T1000 (cell line): ENCODE measurements around the gene PSMD8.
A peak's percentile ranks its signal among the peaks of the same experiment; 100 is the strongest.
"Not testable (repeated sequence)": the region's sequence is repeated elsewhere in the genome, so short reads cannot be mapped to it uniquely, and the experiment has no call there.

Experiments
- DNase-seq: peaks from one replicate; lab custom pipeline; 2025; ENCODE audit warnings: mixed read lengths; lab: John Stamatoyannopoulos, UW

PSMD8 gene

DNA sequence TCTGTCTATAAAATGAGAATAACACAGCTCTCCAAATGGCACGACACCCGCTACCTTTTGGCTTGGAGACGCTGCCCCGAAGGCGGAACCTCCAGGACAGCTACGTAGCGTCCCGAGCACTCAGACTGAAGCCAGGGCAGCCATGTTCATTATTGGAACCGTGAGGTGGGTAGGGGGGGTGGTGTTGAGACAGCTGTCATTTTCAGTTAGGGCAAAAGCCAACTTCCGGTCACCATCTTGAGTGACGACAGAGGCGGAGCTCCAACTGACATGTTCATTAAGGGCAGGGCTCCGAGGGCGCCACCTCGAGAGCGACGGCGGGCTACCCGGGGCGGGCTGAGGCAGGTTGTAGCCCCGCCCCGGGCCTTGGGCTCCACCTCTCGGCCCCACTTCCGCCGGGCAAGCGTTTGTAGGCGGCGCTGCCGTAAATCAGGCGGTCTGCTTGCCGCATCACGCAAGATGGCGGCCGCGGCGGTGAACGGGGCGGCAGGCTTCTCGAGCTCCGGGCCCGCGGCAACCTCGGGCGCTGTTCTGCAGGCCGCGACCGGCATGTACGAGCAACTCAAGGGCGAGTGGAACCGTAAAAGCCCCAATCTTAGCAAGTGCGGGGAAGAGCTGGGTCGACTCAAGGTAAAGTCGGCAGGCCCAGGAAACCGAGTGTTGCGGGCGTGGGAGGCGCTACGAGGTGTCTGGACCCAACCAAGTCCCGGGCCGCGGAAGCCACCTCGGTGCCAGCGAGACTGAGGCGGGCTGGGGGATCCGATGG, at the start of gene PSMD8:
Gene PSMD8 (plus strand): TSS at position 240 of the 766 bp plus-strand sequence. CDS start 31 bp downstream, at position 271.
- DNase-seq: peak; percentile 97

DNA sequence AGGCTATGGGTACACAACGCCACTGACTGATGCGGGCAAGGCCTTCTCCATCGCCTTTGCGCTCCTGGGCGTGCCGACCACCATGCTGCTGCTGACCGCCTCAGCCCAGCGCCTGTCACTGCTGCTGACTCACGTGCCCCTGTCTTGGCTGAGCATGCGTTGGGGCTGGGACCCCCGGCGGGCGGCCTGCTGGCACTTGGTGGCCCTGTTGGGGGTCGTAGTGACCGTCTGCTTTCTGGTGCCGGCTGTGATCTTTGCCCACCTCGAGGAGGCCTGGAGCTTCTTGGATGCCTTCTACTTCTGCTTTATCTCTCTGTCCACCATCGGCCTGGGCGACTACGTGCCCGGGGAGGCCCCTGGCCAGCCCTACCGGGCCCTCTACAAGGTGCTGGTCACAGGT, 47.8 kb upstream of the PSMD8 start:
- DNase-seq: no peak

DNA sequence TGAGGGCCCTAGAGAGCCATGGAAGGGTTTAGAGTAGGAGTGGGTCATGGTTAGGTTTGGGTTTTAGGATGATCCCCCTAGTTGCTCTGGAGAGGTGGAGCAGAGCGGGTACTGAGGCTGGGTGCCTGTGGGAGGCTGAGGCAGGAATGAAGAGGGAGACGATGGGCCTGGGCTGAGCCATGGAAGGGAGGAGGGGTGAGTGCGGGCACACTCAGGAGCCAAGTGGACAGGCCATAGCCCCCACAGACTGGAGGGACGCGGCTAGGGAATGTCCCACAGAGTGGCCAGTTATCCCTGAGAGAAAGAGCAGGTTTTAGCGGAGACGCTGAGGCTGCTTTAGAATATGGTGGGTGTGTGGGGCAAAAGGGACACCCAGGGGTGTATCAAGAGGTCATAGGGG, 44.7 kb upstream of the PSMD8 start:
- DNase-seq: no peak

DNA sequence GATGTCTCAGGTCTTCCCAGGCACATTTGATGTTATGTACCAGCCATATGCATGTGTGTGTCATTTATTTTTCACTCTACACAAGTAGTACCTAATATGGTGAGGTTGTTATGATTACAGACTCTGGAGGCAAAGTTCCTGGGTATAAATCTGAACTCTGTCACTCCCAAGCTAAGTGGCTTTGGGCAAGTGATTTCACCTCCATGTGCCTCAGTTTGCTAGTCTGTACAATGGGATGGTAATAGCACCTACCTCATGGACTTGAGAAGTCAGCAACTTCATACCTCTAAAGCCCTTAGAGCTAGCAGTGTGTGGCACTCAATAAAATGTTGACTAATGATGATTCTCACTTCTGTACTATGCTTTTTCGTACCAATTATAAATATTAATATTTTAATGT, 42.6 kb upstream of the PSMD8 start:
- no peak for DNase-seq

DNA sequence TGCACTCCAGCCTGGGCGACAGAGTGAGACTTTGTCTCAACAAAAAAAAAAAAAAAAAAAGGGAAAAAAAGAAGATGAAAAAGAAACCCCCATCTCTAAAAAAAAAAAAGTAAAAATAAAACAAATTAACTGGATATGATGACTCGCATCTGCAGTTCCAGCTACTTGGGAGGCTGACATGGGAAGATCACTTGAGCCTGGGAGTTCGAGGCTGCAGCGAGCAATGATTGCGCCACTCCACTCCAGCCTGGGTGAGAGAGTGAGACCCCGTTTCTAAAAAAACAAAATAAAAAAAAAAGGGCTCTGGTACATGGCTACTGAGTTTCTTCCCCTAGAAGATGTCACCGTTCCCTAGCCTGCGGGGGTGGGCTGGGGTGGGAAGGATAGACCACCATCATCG, 41.1 kb upstream of the PSMD8 start:
- no peak for DNase-seq

DNA sequence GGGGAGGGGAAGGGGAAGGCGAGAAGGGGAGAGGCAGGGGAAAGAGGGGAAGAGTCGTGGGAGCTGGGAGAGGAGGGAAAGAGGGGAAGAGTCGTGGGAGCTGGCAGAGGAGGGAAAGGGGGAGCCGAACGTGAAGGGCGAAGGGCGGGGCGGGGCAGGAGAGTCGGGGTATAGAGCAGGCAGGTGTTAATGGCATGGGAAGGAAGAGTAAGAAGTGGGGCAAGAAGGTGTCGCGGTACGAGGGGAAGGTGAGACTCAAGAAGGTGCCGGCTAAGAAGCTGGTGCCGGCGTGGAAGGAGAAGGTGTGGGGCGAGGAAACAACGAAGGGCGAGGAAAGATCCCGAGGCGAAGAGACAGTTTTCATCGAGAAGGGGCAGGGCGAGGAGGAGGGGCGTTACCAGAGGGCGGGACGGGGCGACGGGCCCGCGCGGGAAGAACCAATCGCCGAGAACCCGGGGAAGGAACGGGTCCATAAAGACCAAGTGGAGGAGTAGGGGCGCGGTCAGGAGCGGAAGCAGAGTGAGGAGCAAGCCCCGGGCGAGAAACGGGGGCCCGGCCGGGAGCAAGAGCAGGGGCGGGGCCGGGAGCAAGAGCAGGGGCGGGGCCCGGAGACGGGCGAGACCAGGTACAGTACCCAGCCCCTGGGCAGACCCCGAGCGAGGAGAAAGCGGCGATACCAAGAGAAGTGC, 38.3 kb upstream of the PSMD8 start:
- DNase-seq: peak; percentile 91

DNA sequence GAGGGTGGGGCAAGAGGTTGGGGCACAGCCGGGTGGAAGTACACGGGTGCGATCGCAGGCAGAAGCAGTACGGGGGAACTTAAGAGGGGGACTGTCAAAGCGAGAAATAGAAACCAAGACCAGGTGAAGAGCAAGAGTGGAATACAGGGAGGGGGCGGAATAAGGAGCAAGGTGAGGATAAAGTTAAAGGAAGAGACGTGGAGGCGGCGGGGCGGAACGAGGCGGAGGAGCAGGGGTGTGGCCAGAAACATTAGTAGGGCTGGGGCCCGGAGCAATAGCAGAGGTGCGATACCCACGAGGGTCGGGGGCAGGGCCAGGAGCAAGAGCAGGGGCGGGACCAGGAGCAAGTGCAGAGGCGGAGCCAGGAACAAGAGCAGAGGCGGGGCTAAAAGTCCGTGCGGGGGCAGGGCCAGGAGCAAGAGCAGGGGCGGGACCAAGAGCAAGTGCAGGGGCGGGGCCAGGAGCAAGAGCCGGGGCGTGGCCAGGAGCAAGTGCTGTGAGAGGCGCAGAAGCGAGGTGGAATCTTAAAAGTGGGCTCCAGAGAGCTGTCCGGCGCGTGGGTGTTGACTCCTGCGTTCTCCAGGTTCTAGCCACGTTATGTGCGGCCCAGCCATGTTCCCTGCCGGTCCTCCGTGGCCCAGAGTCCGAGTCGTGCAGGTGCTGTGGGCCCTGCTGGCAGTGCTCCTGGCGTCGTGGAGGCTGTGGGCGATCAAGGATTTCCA, 37.6 kb upstream of the PSMD8 start:
- DNase-seq: peak; percentile 93

DNA sequence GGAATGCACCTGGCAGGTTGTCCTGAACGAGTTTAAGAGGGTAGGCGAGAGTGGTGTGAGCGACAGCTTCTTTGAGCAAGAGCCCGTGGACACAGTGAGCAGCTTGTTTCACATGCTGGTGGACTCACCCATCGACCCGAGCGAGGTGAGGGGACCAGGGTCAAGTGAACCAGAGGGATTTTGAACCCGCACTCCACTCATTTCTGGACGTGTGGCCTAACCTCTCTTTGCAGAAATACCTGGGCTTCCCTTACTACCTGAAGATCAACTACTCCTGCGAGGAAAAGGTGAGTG, 37.1 kb upstream of the PSMD8 start:
- DNase-seq: no peak

DNA sequence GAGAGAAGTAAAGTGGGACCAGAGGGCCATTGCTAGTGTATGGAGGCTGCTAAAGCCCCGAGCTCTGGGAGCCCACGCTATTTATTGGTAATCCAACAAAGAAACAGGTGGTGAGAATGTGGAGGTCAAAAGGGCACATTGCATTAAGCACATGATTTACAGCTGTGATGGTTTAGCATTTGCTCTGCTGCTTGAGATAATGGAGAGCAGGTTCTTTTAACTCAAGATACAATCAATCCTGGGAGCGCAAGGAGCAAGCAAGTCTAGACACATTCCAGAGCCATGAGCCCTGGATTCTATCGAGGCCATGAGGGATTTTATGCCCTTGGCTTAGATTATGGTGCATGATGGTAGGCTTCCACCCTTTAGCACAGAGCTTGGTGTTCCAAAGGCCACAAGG, 35.4 kb upstream of the PSMD8 start:
- DNase-seq: not testable (repeated sequence)

DNA sequence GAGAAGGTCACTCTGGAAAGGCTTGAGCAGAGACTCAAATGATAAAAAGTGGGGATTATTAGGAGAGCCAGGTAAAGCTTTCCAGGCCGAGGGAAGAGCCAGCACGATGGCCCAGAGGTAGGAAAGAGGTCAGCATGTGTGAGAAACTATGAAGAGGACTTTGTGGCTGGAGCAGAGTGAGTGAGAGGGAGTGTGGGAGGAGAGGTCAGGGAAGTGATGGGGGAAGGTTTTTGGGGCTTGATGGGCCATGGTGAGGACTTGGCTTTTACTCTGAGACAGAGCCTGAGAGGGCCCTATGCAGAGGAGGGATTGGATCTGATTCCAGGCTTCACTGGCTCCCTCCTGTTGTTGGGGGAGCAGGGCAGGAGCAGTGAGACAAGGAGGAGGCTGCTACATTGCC, 33.4 kb upstream of the PSMD8 start:
- DNase-seq: no peak

DNA sequence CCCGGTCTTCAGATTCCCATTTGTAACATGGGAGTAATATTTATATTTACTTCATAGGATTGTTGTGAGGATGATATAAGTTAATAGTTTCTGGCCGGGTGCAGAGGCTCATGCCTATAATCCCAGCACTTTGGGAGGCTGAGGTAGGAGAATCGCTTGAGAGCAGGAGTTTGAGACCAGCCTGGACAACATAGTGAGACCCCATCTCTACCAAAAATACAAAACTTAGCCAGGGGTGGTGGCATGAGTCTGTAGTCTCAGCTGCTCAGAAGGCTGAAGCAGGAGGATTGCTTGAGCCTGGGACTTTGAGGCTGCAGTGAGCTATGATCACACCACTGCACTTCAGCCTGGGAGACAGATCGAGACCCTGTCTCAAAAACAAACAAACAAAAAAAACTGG, 27.5 kb upstream of the PSMD8 start:
- DNase-seq: no peak

DNA sequence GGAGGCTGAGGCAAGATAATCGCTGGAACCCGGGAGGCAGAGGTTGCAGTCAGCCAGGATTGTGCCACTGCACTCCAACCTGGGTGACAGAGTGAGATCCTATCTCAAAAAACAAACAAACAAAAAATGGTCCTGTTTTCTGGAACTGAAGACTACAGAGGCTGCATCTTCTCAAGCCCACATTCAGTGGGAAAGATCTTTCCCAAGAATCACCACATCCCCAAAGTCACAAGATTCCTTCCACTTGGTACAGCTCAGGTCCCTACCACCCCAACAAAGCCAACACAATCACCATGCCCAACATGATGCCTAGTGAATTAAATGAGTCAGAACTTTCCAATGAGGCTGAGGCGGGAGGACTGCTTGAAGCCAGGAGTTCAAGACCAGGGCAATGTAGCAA, 23.5 kb upstream of the PSMD8 start:
- no peak for DNase-seq

DNA sequence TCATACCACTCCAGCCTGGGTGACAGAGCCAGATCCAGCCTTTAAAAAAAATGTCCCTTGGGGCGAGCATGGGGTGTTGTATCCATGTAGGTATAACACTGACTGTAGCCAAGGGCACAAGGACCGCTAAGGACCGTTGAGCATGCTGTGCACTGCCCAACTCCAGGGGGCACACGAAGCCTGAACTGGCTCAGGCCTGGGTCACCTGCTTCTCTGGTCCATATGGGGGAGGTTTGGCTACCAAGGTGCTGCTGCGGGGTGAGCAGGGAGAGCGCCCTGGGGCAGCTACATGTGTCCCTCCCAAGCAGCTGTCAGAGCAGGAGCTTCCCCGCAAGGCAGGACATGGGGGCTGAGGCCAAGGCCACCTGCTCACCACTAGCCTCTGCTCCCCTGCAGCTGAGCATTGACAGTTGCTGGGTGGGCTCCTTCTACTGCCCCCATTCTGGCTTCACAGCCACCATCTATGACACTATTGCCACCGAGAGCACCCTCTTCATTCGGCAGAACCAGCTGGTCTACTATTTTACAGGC, 22.4 kb upstream of the PSMD8 start:
- DNase-seq: no peak

DNA sequence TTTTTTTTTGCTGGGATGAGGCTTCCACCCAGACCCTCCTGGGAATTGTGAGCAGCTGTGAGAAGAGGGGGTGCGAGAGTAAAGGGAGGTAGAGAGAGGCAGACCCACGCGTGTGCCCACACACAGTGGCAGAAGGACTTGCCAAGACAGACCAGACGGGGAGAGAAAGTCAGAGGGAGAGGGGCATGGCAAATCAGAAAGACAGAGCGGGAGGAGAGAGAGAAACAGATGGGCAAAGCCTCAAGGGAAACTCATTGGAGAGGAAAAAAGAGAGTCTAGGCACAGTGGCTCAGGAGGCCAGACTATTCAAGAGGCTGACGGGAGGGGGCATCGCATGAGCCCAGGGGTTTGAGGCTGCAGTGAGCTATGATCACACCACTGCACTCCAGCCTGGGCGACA, 21.8 kb upstream of the PSMD8 start:
- no peak for DNase-seq

DNA sequence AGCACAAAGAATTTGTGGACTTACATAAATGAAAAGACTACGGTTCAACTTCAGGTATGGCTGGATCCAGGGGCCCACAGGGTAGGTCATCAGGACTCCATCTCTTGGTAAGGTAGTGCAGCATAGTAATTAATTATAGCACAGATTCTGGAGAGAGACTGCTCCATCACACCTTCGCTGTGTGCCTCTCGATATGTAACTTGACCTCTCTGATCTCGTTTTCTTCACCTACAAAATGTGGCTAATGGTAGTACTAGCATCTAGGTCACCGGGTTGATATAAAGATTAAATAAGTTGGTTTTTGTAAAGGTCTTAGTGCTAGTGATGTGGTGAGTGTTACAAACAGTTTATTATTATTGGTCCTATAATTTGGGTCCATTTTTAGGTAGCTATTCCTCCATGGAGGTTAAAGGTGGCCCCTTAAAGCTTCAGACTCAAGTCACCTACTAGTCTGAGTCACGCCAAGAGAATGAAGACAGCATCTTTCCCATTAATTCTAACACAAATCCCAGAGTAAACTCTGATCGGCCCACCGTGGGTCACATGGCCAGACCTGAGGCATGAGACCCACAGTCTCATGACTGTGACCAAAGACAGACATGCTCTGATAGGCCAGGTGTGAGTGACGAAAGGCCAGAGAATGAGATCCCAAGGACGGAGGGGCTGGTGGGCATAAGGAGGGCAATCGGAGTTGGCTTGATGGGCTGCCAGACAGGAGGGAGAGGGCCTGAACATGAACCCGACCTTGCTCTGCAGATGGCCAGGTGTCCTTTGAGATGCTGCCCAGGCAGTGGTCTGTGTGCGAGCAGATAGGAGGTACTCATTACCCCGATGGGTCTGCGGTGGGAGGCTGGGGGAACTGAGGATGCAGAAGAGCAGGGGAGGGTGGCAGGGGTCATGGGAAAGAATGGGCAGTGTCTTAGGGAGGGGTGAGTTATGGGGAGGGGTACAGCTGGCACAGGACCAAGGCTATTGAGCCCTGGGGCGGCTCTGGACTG, 18.3 kb upstream of the PSMD8 start:
- no peak for DNase-seq

DNA sequence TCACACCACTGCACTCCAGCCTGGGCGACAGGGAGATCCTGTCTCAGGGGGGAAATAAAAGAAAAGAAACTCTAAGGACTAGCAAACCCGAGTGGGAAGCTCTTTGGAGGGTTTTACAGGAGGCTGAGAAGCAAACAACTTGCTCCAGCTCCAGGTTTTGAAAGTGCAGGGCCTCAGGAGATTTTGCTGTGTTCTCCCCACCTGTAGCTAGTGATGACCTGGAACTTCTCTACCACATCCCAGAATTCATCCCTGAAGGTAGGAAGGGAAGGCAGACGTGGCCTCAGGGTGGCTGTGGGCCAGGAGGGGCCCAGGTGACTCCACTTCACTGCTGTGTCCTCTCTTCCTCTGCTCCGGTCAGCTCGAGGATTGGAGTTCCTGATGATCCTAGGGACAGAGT, 16.3 kb upstream of the PSMD8 start:
- no peak for DNase-seq

DNA sequence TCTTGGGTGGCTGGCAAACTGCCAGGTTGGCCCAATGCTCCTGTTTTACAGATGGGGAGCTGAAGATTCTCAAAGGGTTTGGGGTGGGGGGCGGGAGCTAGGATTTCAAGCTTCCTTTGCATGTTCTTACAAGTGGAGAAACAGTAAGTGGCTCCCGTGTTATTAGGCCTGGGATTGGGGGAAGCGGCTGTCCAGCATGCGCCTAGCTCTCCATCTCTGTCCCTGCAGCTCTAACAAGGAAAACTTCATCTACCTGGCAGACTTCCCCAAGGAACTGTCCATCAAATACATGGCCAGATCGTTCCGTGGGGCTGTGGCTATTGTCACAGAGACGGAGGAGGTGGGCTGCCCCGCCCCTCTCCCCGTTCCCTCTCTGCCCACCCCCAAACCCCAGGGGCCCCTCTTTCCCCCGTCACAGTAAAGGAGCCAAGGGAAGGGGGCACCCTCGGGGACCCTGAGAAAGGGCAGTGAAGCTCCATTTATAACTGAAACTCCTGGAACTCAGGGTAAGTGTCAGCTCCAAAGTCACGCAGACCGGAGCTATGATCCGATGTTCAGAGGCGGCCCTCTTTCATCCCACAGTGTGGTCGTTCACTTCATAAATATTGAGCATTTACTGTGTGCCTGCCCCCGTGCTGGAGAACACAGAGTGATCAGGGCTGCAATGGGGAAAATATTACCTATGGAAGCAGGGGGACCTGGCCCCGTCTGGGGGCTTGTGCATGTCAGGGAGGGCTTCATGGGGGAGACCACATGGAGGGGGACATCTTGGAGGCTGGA, 14.9 kb upstream of the PSMD8 start:
- DNase-seq: no peak

DNA sequence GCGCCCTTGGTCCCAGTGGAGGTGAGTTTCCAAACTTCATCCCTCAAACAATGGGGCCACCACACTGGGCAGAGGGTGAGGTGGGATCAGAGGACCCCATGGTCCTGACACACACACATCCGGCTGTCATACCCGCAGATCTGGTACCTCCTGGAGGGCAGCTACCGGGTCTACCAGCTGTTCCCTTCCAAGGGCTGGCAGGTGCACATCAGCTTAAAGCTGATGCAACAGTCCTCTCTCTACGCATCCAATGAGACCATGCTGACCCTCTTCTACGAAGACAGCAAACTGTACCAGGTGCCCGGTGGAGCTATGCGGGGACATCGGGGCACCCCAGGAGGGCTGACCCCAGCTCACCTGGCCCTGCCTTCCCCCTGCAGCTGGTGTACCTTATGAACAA, 14.0 kb upstream of the PSMD8 start:
- no peak for DNase-seq

DNA sequence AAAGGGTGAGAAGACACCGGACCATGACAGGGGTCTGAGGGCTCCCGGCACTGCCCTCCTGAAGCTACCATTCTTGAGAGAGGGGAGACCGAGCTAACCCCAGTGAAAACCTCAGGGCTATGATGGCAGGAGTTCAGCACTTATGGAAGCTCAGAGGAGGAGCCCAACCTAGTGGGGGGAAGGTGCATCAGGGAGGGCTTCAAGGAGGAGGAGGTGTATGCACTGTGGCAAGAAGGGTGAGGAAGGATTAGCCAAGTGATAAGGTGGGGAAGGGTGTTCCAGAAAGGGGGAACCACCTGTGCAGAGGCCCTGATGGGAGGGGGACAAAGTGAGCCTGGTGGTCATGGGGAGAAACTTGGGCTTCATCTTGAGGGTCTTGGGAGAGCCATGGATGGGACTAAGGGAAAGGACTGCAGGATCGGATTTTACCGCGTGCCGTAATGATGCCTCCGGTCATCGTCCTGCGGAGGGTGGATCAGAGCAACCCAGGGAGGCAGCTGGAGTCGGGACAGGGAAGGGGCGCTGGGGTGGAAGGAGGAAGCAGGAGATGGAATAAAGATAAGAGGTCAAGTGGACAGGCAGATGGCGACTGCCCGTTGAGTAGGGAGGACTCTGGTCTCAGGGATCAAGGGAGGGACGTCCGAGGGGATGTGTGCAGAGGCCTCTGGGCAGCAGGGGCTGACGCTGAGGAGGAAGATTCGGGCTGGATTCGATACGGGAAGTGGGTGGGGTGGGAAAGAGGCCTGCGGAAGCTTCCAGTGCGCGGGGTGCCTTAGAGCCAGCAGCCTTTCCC, 13.3 kb upstream of the PSMD8 start:
- DNase-seq: no peak

DNA sequence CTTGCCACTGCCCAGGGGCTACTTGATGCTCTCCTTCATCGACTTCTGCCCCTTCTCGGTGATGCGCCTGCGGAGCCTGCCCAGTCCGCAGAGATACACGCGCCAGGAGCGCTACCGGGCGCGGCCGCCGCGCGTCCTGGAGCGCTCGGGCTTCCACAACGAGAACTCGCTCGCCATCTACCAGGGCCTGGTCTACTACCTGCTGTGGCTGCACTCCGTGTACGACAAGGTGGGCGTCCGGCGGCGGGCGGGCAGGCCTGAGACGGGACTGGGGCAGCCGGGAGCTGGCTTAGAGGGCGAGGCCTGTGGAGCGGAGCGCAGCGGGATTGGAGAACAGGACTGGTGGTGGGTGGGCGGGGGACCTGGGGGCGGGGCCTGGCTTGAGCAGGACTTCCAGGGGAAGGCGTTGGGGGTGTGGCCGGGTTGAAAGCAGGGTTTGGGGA, 12.7 kb upstream of the PSMD8 start:
- peak; percentile 74 for DNase-seq
